PC-3 (cell line): ENCODE results near the gene SMAD7. TPM values are rescaled to one million over a fixed set of nuclear protein-coding genes. Genes with fewer than 3 reads are reported as not detected.

Experiments used
- ATAC-seq: fragments of 200-7000 bp; cut with Tn5 transposase; 2 replicates; pipeline ENCODE4 v1.9.1; 2020; ENCODE audit warnings: mild to moderate bottlenecking, moderate library complexity
- BruUV-seq: library from RNA; stranded (reverse); fragments of 400-500 nt; replicated peaks from 2 replicates; lab custom pipeline; 2021; lab: Mats Ljungman, UMichigan
- CTCF ChIA-PET: fragments of 300-600 bp; sonication (Branson Sonifier 250); formaldehyde crosslinking; loops from one replicate; lab custom pipeline; 2022; ENCODE audit warnings: antibody characterized with exemption; lab: Charles Lee
- POLR2A ChIA-PET: fragments of 300-600 bp; sonication (Branson Sonifier 250); formaldehyde crosslinking; loops from one replicate; lab custom pipeline; 2022; ENCODE audit warnings: antibody characterized with exemption; ENCODE audit not compliant: unreplicated experiment; lab: Charles Lee
- DNase-seq: peaks from one replicate; pipeline ENCODE4 v3.0.0-alpha.2; 2015
- H2AFZ ChIP-seq: fragments of 300-600 bp; sonication (generic); 2 replicates; pipeline ENCODE4 v1.6.0; 2016; ENCODE audit warnings: antibody characterized with exemption, low read length
- H3F3A ChIP-seq: fragments of 300-600 bp; sonication (generic); one replicate; pipeline ENCODE4 v1.6.0; 2017; ENCODE audit warnings: antibody characterized with exemption, low read length, control low read depth, mild to moderate bottlenecking; ENCODE audit not compliant: unreplicated experiment
- H3K27ac ChIP-seq: fragments of 300-600 bp; sonication (generic); 2 replicates; pipeline ENCODE4 v1.5.1; 2016; ENCODE audit warnings: mild to moderate bottlenecking, low read length
- H3K27me3 ChIP-seq: fragments of 300-600 bp; sonication (generic); 2 replicates; pipeline ENCODE4 v1.6.1; 2016; ENCODE audit warnings: low read length, mixed read lengths
- H3K36me3 ChIP-seq: fragments of 300-600 bp; sonication (generic); 2 replicates; pipeline ENCODE4 v1.6.1; 2016; ENCODE audit warnings: low read depth, mixed run types, low read length, mixed read lengths
- H3K4me1 ChIP-seq: fragments of 300-600 bp; sonication (generic); 2 replicates; pipeline ENCODE4 v1.5.1; 2016; ENCODE audit warnings: low read length; ENCODE audit not compliant: insufficient read depth
- H3K4me2 ChIP-seq: fragments of 300-600 bp; sonication (generic); 2 replicates; pipeline ENCODE4 v1.6.0; 2016; ENCODE audit warnings: low read length
- H3K4me3 ChIP-seq: fragments of 300-600 bp; sonication (generic); 2 replicates; pipeline ENCODE4 v1.5.1; 2016; ENCODE audit warnings: mild to moderate bottlenecking, low read length, mixed read lengths
- H3K79me2 ChIP-seq: fragments of 300-600 bp; sonication (generic); 2 replicates; pipeline ENCODE4 v1.6.1; 2017; ENCODE audit warnings: low read length, mixed read lengths
- H3K9ac ChIP-seq: fragments of 300-600 bp; sonication (generic); 2 replicates; pipeline ENCODE4 v1.6.0; 2016; ENCODE audit warnings: mild to moderate bottlenecking, low read length
- H3K9me2 ChIP-seq: fragments of 300-600 bp; sonication (generic); replicated peaks from 2 replicates; pipeline ENCODE4 v1.6.1; 2016; ENCODE audit warnings: mixed run types, low read length, mixed read lengths
- H3K9me3 ChIP-seq: fragments of 300-600 bp; sonication (generic); 2 replicates; pipeline ENCODE4 v1.6.1; 2016; ENCODE audit warnings: low read length, mixed read lengths
- H4K20me1 ChIP-seq: fragments of 300-600 bp; sonication (generic); 2 replicates; pipeline ENCODE4 v1.6.1; 2016; ENCODE audit warnings: low read length, mixed read lengths
- CTCF ChIP-seq: fragments of 300-600 bp; sonication (generic); conservative IDR thresholded peaks from 2 replicates; pipeline ENCODE4 v1.5.1; 2017; ENCODE audit warnings: antibody characterized with exemption, low read depth, mild to moderate bottlenecking, low read length
- EZH2 ChIP-seq: fragments of 300-600 bp; sonication (generic); IDR thresholded peaks from one replicate; pipeline ENCODE4 v1.6.1; 2017; ENCODE audit warnings: antibody characterized with exemption, mild to moderate bottlenecking, low read length; ENCODE audit not compliant: unreplicated experiment
- EZH2phosphoT487 ChIP-seq: fragments of 300-600 bp; sonication (generic); IDR thresholded peaks from 2 replicates; pipeline ENCODE4 v1.6.1; 2018; ENCODE audit warnings: mild to moderate bottlenecking, antibody characterized with exemption, low read length, borderline replicate concordance
- intact Hi-C: fragments of 100-400 bp; cut with micrococcal nuclease; formaldehyde crosslinking; loops from 2 replicates; pipeline ENCODE4 v1.9.0; 2023
- total RNA-seq: library from RNA; depleted of rRNA; stranded (reverse); fragments of >200 nt; gene quantifications from 2 replicates; pipeline ENCODE4 v1.2.3, GENCODE V29; 2014

Gene SMAD7
- total RNA-seq, 1 experiment from 2014 or later = 9.4 TPM

- intact Hi-C loops = no loop called here
- no peaks in the 10 kb centered on the region for H3K9me3 ChIP-seq
- H4K20me1 ChIP-seq = no peaks in the 10 kb centered on the region
- no peaks in the 10 kb centered on the region for H3K79me2 ChIP-seq
- H3K36me3 ChIP-seq = no peaks in the 10 kb centered on the region
- H2AFZ ChIP-seq = no peak overlapping the region
- H3K4me1 ChIP-seq = peaks cover 10% of the 10 kb centered on the region
- BruUV-seq = no TSS peak
- DNase-seq = no peak
- H3F3A ChIP-seq = no peaks in the 10 kb centered on the region
- H3K4me3 ChIP-seq = no peak overlapping the region
- H3K9ac ChIP-seq = no peak overlapping the region
- no peak for ATAC-seq
- no peaks in the 10 kb centered on the region for H3K9me2 ChIP-seq
- POLR2A ChIA-PET = no interaction called here
- H3K27ac ChIP-seq = no peak overlapping the region
- CTCF ChIA-PET = no interaction called here
- TF ChIP-seq EZH2phosphoT487 = no peak
- no peak for TF ChIP-seq EZH2
- TF ChIP-seq CTCF = no peak
- H3K4me2 ChIP-seq = no peak overlapping the region
- no peaks in the 10 kb centered on the region for H3K27me3 ChIP-seq
Observed at GRCh38 chr18:48874701-48875162, 76.0 kb downstream of the SMAD7 start.

GRCh38 chr18:48874233-48874632, 76.5 kb downstream of the SMAD7 start:
- Histone ChIP-seq H3K4me1 (peaks cover 10% of the 10 kb centered on the region), H2AFZ (no peak overlapping the region), H3K27me3 (no peaks in the 10 kb centered on the region), H4K20me1 (no peaks in the 10 kb centered on the region), H3K9me2 (no peaks in the 10 kb centered on the region), H3K4me3 (no peak overlapping the region), H3K27ac (no peak overlapping the region), H3K9me3 (no peaks in the 10 kb centered on the region), H3K4me2 (no peak overlapping the region), H3F3A (no peaks in the 10 kb centered on the region), H3K79me2 (no peaks in the 10 kb centered on the region), H3K36me3 (no peaks in the 10 kb centered on the region), H3K9ac (no peak overlapping the region)
- intact Hi-C loops = no loop called here
- CTCF ChIA-PET = no interaction called here
- POLR2A ChIA-PET = no interaction called here
- DNase-seq (no peak), ATAC-seq (no peak)
- BruUV-seq = no TSS peak
- TF ChIP-seq EZH2phosphoT487 = no peak
- TF ChIP-seq CTCF = no peak
- no peak for TF ChIP-seq EZH2

- intact Hi-C loops = no loop called here
- H3K9me3 ChIP-seq = no peaks in the 10 kb centered on the region
- no peak for TF ChIP-seq CTCF
- TF ChIP-seq EZH2 = no peak
- no peak for TF ChIP-seq EZH2phosphoT487
- H3K4me2 ChIP-seq = peak overlapping the region; percentile 49
- H3K27ac ChIP-seq = peak overlapping the region; percentile 48
- H3F3A ChIP-seq = no peaks in the 10 kb centered on the region
- POLR2A ChIA-PET = no interaction called here
- H2AFZ ChIP-seq = no peak overlapping the region
- CTCF ChIA-PET = no interaction called here
- H3K79me2 ChIP-seq = no peaks in the 10 kb centered on the region
- H3K9ac ChIP-seq = no peak overlapping the region
- peak; percentile 17 for DNase-seq
- H3K36me3 ChIP-seq = no peaks in the 10 kb centered on the region
- ATAC-seq = peak; percentile 39
- H3K4me3 ChIP-seq = no peak overlapping the region
- BruUV-seq = no TSS peak
- H3K27me3 ChIP-seq = no peaks in the 10 kb centered on the region
- H3K4me1 ChIP-seq = peaks cover 10% of the 10 kb centered on the region
- no peaks in the 10 kb centered on the region for H3K9me2 ChIP-seq
- no peaks in the 10 kb centered on the region for H4K20me1 ChIP-seq
Observed at GRCh38 chr18:48872234-48873145, 78.3 kb downstream of the SMAD7 start.
